ENCODE measurements around the gene PRTN3. TPM values are rescaled to one million over a fixed set of nuclear protein-coding genes. Genes with fewer than 3 reads are reported as not detected.

PRTN3 gene
- polyA plus RNA-seq, 1 experiment: not detected

DNA sequence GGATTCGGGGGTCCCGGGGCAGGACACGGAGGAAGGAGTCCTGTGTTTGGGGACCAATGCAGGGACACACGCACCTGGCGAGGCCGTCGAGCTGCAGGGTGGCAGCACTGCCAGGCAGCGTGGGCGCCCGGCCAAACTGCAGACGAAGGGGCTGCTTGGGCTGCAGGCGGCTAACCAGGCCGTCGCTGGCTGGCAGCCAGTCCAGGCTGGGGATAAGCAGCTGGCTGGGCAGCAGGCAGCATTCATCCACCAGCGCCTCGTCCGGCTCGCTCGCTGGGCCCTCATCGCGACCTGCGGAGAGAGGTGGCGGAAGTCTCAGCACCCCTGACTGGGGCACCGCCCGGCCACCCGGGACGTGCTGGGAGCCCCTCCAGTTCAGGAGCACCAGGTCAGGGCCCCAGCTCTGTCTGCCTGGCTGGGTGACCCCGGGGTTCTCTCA is 30.2 kb downstream of the PRTN3 start:
- no peak overlapping the region for H3K27ac ChIP-seq (ENCODE audit: low read depth, low read length)
- TF ChIP-seq, protein P1, sequence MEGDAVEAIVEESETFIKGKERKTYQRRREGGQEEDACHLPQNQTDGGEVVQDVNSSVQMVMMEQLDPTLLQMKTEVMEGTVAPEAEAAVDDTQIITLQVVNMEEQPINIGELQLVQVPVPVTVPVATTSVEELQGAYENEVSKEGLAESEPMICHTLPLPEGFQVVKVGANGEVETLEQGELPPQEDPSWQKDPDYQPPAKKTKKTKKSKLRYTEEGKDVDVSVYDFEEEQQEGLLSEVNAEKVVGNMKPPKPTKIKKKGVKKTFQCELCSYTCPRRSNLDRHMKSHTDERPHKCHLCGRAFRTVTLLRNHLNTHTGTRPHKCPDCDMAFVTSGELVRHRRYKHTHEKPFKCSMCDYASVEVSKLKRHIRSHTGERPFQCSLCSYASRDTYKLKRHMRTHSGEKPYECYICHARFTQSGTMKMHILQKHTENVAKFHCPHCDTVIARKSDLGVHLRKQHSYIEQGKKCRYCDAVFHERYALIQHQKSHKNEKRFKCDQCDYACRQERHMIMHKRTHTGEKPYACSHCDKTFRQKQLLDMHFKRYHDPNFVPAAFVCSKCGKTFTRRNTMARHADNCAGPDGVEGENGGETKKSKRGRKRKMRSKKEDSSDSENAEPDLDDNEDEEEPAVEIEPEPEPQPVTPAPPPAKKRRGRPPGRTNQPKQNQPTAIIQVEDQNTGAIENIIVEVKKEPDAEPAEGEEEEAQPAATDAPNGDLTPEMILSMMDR (IDR thresholded peaks at IDR 0.05; ENCODE audit: low read depth, low read length): no peak
- peaks cover 9% of the 10 kb centered on the region; the same call in 1 of the 2 replicates for H3K9me3 ChIP-seq (ENCODE audit: control insufficient read depth, insufficient read depth, low read length)
- ChIA-PET POLR2A (interaction anchor here (0.5 kb wide), 1 partner anchor 113 kb away, joined by 4 read pairs; the partner anchor contains the start of gene WDR18), CTCF (no interaction called here)
- H3K4me3 ChIP-seq (ENCODE audit: low read depth, low read length): no peak overlapping the region
- DNase-seq (ENCODE audit: low read depth, low spot score): no peak
- no peaks in the 10 kb centered on the region for H3K27me3 ChIP-seq (ENCODE audit: control insufficient read depth, insufficient read depth, low read length)

DNA sequence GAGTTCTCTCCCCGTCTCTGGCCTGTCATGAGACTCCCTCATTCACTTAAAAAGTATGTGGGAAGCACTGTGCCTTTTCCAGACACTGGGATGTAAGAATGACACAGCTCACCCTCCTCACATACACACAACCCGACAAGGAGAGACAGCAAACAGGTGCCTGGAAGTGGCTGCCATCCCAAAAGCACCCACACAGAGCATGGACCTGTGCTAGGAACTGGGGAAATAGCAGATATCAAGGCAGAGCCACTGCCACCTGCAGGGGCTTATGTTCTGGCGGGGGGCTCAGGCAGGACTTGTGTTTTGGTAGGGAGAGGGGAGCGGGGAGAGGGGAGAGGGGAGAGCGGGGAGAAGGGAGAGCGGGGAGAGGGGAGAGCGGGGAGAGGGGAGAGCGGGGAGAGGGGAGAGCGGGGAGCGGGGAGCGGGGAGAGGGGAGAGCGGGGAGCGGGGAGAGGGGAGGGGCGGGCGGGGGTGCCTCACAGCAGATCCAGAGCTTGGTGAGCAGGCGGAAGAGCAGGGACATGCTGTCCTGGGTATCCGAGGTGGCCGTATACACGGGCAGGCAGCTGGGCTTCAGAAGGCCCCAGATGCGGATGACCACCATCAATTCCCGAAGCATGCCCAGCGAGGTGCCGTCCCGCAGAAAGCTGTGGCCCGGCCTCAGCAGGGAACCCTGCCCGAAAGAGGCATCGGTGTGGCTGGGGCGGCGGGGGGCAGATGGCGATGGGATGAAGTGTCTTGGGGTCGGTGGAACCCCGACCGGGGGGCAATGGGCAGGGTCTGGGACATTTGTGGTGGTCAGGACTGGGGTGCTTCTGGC is 30.9 kb downstream of the PRTN3 start:
- ChIA-PET POLR2A (interaction anchor here (0.5 kb wide), 1 partner anchor 113 kb away, joined by 4 read pairs; the partner anchor contains the start of gene WDR18), CTCF (no interaction called here)

DNA sequence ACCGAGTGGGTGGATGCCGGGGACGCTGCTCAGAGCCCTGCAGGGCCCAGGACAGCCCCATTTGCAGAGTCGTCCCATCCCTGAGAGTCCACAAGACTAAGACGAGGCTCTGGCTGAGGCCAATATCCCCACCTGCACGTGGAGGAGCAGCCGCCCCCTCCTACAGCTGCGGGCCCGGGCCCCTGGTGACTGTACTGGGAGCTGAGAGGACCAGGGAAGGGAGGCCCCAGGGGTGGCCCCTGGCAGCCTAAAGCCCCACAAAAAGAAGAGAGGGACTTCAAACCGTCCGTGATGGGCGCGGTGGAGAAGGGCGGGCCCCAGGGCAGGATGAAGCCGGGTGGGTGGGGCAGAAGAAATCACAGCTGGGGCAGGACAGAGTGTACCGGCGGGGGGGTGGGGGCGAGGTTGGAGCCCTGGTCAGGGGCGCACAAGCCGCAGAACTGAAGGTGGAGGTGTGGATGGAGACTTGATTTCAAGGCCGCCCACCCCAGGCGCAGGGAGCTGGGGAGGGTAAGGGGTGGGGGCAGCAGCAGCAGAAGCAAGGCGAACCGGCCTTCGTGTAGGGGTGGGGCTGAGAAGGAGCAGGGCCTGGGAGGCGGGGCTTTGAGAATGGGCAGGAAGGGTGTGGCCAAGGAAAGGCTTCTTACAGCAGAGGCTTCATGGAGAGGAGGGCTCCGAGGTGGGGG is 31.6 kb downstream of the PRTN3 start:
- H3K9me3 ChIP-seq (ENCODE audit: control insufficient read depth, insufficient read depth, low read length): peaks cover 9% of the 10 kb centered on the region; the same call in 1 of the 2 replicates
- no peak for DNase-seq (ENCODE audit: low read depth, low spot score)
- TF ChIP-seq, protein P1 (IDR thresholded peaks at IDR 0.05; ENCODE audit: low read depth, low read length): no peak
- no peak overlapping the region for H3K4me3 ChIP-seq (ENCODE audit: low read depth, low read length)
- H3K27ac ChIP-seq (ENCODE audit: low read depth, low read length): no peak overlapping the region
- POLR2A ChIA-PET: no interaction called here
- CTCF ChIA-PET: no interaction called here
- H3K27me3 ChIP-seq (ENCODE audit: control insufficient read depth, insufficient read depth, low read length): no peaks in the 10 kb centered on the region

More for the DNA sequence above, 30.9 kb downstream of the PRTN3 start:
- Histone ChIP-seq H3K4me3 (ENCODE audit: low read depth, low read length) (no peak overlapping the region), H3K27ac (ENCODE audit: low read depth, low read length) (no peak overlapping the region), H3K27me3 (ENCODE audit: control insufficient read depth, insufficient read depth, low read length) (no peaks in the 10 kb centered on the region), H3K9me3 (ENCODE audit: control insufficient read depth, insufficient read depth, low read length) (peaks cover 9% of the 10 kb centered on the region; the same call in 1 of the 2 replicates)
- DNase-seq (ENCODE audit: low read depth, low spot score): no peak
- TF ChIP-seq, protein P1 (IDR thresholded peaks at IDR 0.05; ENCODE audit: low read depth, low read length): no peak

DNA sequence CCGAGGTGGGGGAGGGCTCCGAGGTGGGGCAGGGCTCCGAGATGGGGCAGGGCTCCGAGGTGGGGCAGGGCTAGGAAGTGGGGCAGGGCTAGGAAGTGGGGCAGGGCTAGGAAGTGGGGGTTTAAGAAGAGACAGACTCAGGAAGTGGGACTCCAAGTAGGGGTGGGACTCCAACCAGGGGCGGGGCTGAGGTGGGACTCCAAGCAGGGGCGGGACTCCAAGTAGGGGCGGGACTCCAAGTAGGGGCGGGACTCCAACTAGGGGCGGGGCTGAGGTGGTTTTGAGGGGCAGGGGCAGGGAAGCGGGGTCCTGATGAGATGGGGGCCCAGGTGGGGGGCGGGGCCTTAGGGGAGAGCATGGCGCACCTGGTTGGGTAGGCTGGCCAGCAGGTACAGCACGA is 32.3 kb downstream of the PRTN3 start:
- Histone ChIP-seq H3K27me3 (ENCODE audit: control insufficient read depth, insufficient read depth, low read length) (no peaks in the 10 kb centered on the region), H3K4me3 (ENCODE audit: low read depth, low read length) (no peak overlapping the region), H3K9me3 (ENCODE audit: control insufficient read depth, insufficient read depth, low read length) (peaks cover 9% of the 10 kb centered on the region; the same call in 1 of the 2 replicates), H3K27ac (ENCODE audit: low read depth, low read length) (no peak overlapping the region)
- TF ChIP-seq, protein P1 (IDR thresholded peaks at IDR 0.05; ENCODE audit: low read depth, low read length): no peak
- ChIA-PET POLR2A (no interaction called here), CTCF (no interaction called here)
- DNase-seq (ENCODE audit: low read depth, low spot score): no peak

All from AG04450 (cell line).